ENCODE results near the gene ZDHHC8.

Gene ZDHHC8

GRCh38 chr22:20106849-20107237 is 24.8 kb upstream of the ZDHHC8 start:
- H3K4me3 ChIP-seq (replicated peaks in 1 of 2; ENCODE audit: low read depth in 2 of 2, low read length in 2 of 2) = no peak overlapping the region
- TF ChIP-seq CTCF (IDR thresholded peaks at IDR 0.05; ENCODE audit: low read depth, low read length) = no peak
- no peak for DNase-seq (ENCODE audit: low read depth in 2 of 2)

GRCh38 chr22:20107471-20107901 is 24.1 kb upstream of the ZDHHC8 start:
- TF ChIP-seq CTCF (IDR thresholded peaks at IDR 0.05; ENCODE audit: low read depth, low read length) = no peak
- no peak for DNase-seq (ENCODE audit: low read depth in 2 of 2)
- H3K4me3 ChIP-seq (replicated peaks in 1 of 2; ENCODE audit: low read depth in 2 of 2, low read length in 2 of 2) = no peak overlapping the region

- H3K4me3 ChIP-seq (replicated peaks in 1 of 2; ENCODE audit: low read depth in 2 of 2, low read length in 2 of 2) = no peak overlapping the region
- no peak for DNase-seq (ENCODE audit: low read depth in 2 of 2)
- TF ChIP-seq CTCF (IDR thresholded peaks at IDR 0.05; ENCODE audit: low read depth, low read length) = no peak
Observed at GRCh38 chr22:20107951-20108756, 23.4 kb upstream of the ZDHHC8 start.

- no peak for TF ChIP-seq CTCF (IDR thresholded peaks at IDR 0.05; ENCODE audit: low read depth, low read length)
- DNase-seq (ENCODE audit: low read depth in 2 of 2) = no peak
- H3K4me3 ChIP-seq (replicated peaks in 1 of 2; ENCODE audit: low read depth in 2 of 2, low read length in 2 of 2) = no peak overlapping the region
Observed at GRCh38 chr22:20108757-20109230, 22.8 kb upstream of the ZDHHC8 start.

- TF ChIP-seq CTCF (IDR thresholded peaks at IDR 0.05; ENCODE audit: low read depth, low read length) = no peak
- no peak overlapping the region for H3K4me3 ChIP-seq (replicated peaks in 1 of 2; ENCODE audit: low read depth in 2 of 2, low read length in 2 of 2)
- no peak for DNase-seq (ENCODE audit: low read depth in 2 of 2)
Observed at GRCh38 chr22:20109411-20110358, 21.9 kb upstream of the ZDHHC8 start.

GRCh38 chr22:20110359-20110985 is 21.1 kb upstream of the ZDHHC8 start:
- no peak for TF ChIP-seq CTCF (IDR thresholded peaks at IDR 0.05; ENCODE audit: low read depth, low read length)
- DNase-seq (ENCODE audit: low read depth in 2 of 2) = no peak
- no peak overlapping the region for H3K4me3 ChIP-seq (replicated peaks in 1 of 2; ENCODE audit: low read depth in 2 of 2, low read length in 2 of 2)

All from cardiac fibroblast (primary cell).